H9 (cell line): ENCODE data around the gene NCKAP5. TPM values are rescaled to one million over a fixed set of nuclear protein-coding genes. Genes with fewer than 3 reads are reported as not detected.

Experiments
- DNase-seq: peaks from one replicate; pipeline ENCODE4 v3.0.0-alpha.2; 2017
- H2AFZ ChIP-seq: one replicate; pipeline ENCODE4 v1.6.1; 2013; ENCODE audit warnings: mild to moderate bottlenecking, low read length, control low read depth, moderate library complexity
- H2AK5ac ChIP-seq: 2 replicates; pipeline ENCODE4 v1.6.1; 2013; ENCODE audit warnings: low read length, control low read depth, mixed read lengths; ENCODE audit not compliant: insufficient read length
- H2BK120ac ChIP-seq: one replicate; pipeline ENCODE4 v1.6.1; 2013; ENCODE audit warnings: low read depth, mild to moderate bottlenecking, low read length, control low read depth, inconsistent platforms; ENCODE audit not compliant: poor library complexity, severe bottlenecking
- H2BK12ac ChIP-seq: 2 replicates; pipeline ENCODE4 v1.6.1; 2013; ENCODE audit warnings: low read length, control low read depth, mixed read lengths, low read depth; ENCODE audit not compliant: insufficient read length
- H2BK15ac ChIP-seq: 2 replicates; pipeline ENCODE4 v1.6.1; 2013; ENCODE audit warnings: low read depth, low read length, control low read depth
- H2BK20ac ChIP-seq: one replicate; pipeline ENCODE4 v1.6.1; 2013; ENCODE audit warnings: low read depth, mild to moderate bottlenecking, low read length, control low read depth, inconsistent platforms; ENCODE audit not compliant: poor library complexity, severe bottlenecking
- H2BK5ac ChIP-seq: 2 replicates; pipeline ENCODE4 v1.6.1; 2013; ENCODE audit warnings: low read length, control low read depth, mixed read lengths; ENCODE audit not compliant: insufficient read length
- H3K14ac ChIP-seq: 2 replicates; pipeline ENCODE4 v1.6.1; 2013; ENCODE audit warnings: low read length, control low read depth; ENCODE audit not compliant: insufficient read depth
- H3K18ac ChIP-seq: 2 replicates; pipeline ENCODE4 v1.6.1; 2013; ENCODE audit warnings: low read depth, mild to moderate bottlenecking, mixed read lengths, low read length, control low read depth; ENCODE audit not compliant: insufficient read length
- H3K23ac ChIP-seq: 2 replicates; pipeline ENCODE4 v1.6.1; 2013; ENCODE audit warnings: low read length, control low read depth, mixed read lengths, low read depth; ENCODE audit not compliant: insufficient read length
- H3K23me2 ChIP-seq: 2 replicates; pipeline ENCODE4 v1.6.1; 2013; ENCODE audit warnings: low read depth, mild to moderate bottlenecking, mixed read lengths, low read length, control low read depth; ENCODE audit not compliant: insufficient read length, poor library complexity, severe bottlenecking
- H3K27ac ChIP-seq: 2 replicates; pipeline ENCODE4 v1.5.1; 2013; ENCODE audit warnings: low read length, control low read depth, mixed read lengths, low read depth; ENCODE audit not compliant: insufficient read length
- H3K27me3 ChIP-seq: 2 replicates; pipeline ENCODE4 v1.6.1; 2013; ENCODE audit warnings: low read length, control low read depth, inconsistent platforms; ENCODE audit not compliant: insufficient read depth
- H3K4ac ChIP-seq: 2 replicates; pipeline ENCODE4 v1.6.1; 2013; ENCODE audit warnings: low read depth, mild to moderate bottlenecking, control low read depth, inconsistent platforms, low read length, moderate library complexity
- H3K4me1 ChIP-seq: 2 replicates; pipeline ENCODE4 v1.6.1; 2013; ENCODE audit warnings: low read length, control low read depth, inconsistent platforms; ENCODE audit not compliant: insufficient read depth
- H3K4me2 ChIP-seq: 2 replicates; pipeline ENCODE4 v1.6.1; 2013; ENCODE audit warnings: low read length, control low read depth, mixed read lengths; ENCODE audit not compliant: insufficient read length, insufficient read depth
- H3K56ac ChIP-seq: 2 replicates; pipeline ENCODE4 v1.6.1; 2013; ENCODE audit warnings: low read depth, mild to moderate bottlenecking, mixed read lengths, low read length, control low read depth; ENCODE audit not compliant: insufficient read length
- H3K79me1 ChIP-seq: 2 replicates; pipeline ENCODE4 v1.6.1; 2013; ENCODE audit warnings: low read depth, mild to moderate bottlenecking, moderate library complexity, low read length, control low read depth, inconsistent platforms; ENCODE audit not compliant: insufficient read depth, poor library complexity, severe bottlenecking
- H3K79me2 ChIP-seq: 2 replicates; pipeline ENCODE4 v1.6.1; 2013; ENCODE audit warnings: low read length, control low read depth, inconsistent platforms; ENCODE audit not compliant: insufficient read depth
- H3K9ac ChIP-seq: 2 replicates; pipeline ENCODE4 v1.6.1; 2013; ENCODE audit warnings: low read length, control low read depth, mixed read lengths; ENCODE audit not compliant: insufficient read length; ENCODE audit errors: extremely low read depth
- H3K9me3 ChIP-seq: one replicate; pipeline ENCODE4 v1.6.1; 2013; ENCODE audit warnings: low read depth, low read length, inconsistent platforms; ENCODE audit not compliant: control insufficient read depth
- H3T11ph ChIP-seq: one replicate; pipeline ENCODE4 v1.6.1; 2013; ENCODE audit warnings: mild to moderate bottlenecking, low read length, control low read depth, inconsistent platforms
- H4K20me1 ChIP-seq: one replicate; pipeline ENCODE4 v1.6.1; 2013; ENCODE audit not compliant: control insufficient read depth, insufficient read length, insufficient read depth
- H4K5ac ChIP-seq: 2 replicates; pipeline ENCODE4 v1.6.1; 2013; ENCODE audit warnings: low read depth, mild to moderate bottlenecking, mixed read lengths, low read length, control low read depth; ENCODE audit not compliant: insufficient read length
- H4K8ac ChIP-seq: replicated peaks from 2 replicates; pipeline ENCODE4 v1.6.1; 2013; ENCODE audit warnings: low read length, control low read depth, mixed read lengths, low read depth; ENCODE audit not compliant: insufficient read length
- H4K91ac ChIP-seq: 2 replicates; pipeline ENCODE4 v1.6.1; 2013; ENCODE audit warnings: low read depth, mild to moderate bottlenecking, moderate library complexity, mixed read lengths, low read length, control low read depth; ENCODE audit not compliant: insufficient read length
- H3K27ac Mint-ChIP-seq, 3 experiments: 2 replicates in 2 of 3; 3 replicates in 1 of 3; pipeline ENCODE4 v1.8.0; 2020 to 2021; ENCODE audit warnings: mixed read lengths in 3 of 3, mild to moderate bottlenecking in 1 of 3, moderate library complexity in 1 of 3
- H3K27me3 Mint-ChIP-seq: 2 replicates; pipeline ENCODE4 v1.8.0; 2021; ENCODE audit warnings: low read depth, mild to moderate bottlenecking, moderate library complexity, mixed read lengths
- H3K36me3 Mint-ChIP-seq, 3 experiments: 2 replicates in 2 of 3; 3 replicates in 1 of 3; pipeline ENCODE4 v1.8.0; 2020 to 2021; ENCODE audit warnings: low read depth in 3 of 3, mixed read lengths in 3 of 3; ENCODE audit not compliant: insufficient read depth in 1 of 3
- H3K4me1 Mint-ChIP-seq, 2 experiments: 2 replicates each; pipeline ENCODE4 v1.8.0; 2020; ENCODE audit warnings: mixed read lengths in 2 of 2
- H3K4me3 Mint-ChIP-seq, 2 experiments: 2 replicates in 1 of 2; 3 replicates in 1 of 2; pipeline ENCODE4 v1.8.0; 2020 to 2021; ENCODE audit warnings: mild to moderate bottlenecking in 2 of 2, mixed read lengths in 2 of 2, moderate library complexity in 1 of 2
- H3K9me3 Mint-ChIP-seq, 2 experiments: 2 replicates in 1 of 2; 3 replicates in 1 of 2; pipeline ENCODE4 v1.8.0; 2020; ENCODE audit warnings: mild to moderate bottlenecking in 2 of 2, mixed read lengths in 2 of 2, moderate library complexity in 1 of 2
- whole genome bisulfite sequencing: extraction: QIAGEN DNeasy Blood & Tissue Kit; methylation state at CpG from one replicate; pipeline ENCODE4 v1.1.7; 2013; ENCODE audit warnings: missing lambda C conversion rate, low lambda C conversion rate, mixed read lengths; ENCODE audit not compliant: insufficient read length; ENCODE audit errors: extremely low coverage; 5-methylcytosine and 5-hydroxymethylcytosine counted together
- total RNA-seq: library from RNA; stranded (reverse); gene quantifications from 2 replicates; pipeline ENCODE4 v1.2.1, GENCODE V29; 2021
- TF ChIP-seq, protein P1 (sequence below): fragments of 200-600 bp; sonication (generic); conservative IDR thresholded peaks from 3 replicates; pipeline ENCODE4 v1.8.0; 2021; ENCODE audit warnings: antibody characterized with exemption, mild to moderate bottlenecking

The NCKAP5 gene
- total RNA-seq, 1 experiment from 2014 or later: 0.26 TPM

DNA sequence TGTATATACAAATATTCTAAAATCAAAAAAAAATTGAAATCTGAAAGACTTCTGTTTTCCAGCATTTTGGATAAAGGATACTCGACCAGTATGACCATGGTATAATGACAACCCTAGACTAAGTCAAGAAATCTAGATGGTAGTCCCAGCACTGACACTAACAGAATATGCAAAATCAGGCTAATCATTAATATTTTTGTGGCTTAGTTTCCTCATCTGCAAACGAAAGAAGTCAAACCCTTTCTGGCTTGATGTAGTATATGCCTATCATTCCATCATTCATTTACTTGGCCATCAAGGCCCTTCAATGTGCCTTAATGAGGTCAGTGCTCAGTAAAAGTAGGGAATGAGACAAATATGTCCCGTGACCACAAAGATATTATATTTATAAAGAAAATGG, 83.5 kb downstream of the NCKAP5 start:
- H2BK15ac ChIP-seq: no peak overlapping the region
- no CpG with 5 or more reads among the region's 3 CpGs for WGBS

More for the DNA sequence above, 83.5 kb downstream of the NCKAP5 start:
- Mint-ChIP-seq H3K27me3 (no peaks in the 10 kb centered on the region), H3K9me3 (no peaks in the 10 kb centered on the region), H3K27ac (no peak overlapping the region), H3K4me3 (no peak overlapping the region), H3K4me1 (no peaks in the 10 kb centered on the region), H3K36me3 (no peaks in the 10 kb centered on the region)
- H3K4ac ChIP-seq: no peak overlapping the region
- no peak overlapping the region for H3K14ac ChIP-seq
- no peak overlapping the region for H3K56ac ChIP-seq
- no peak overlapping the region for H3K23ac ChIP-seq
- no peaks in the 10 kb centered on the region for H3K4me1 ChIP-seq
- no peaks in the 10 kb centered on the region for H3K27me3 ChIP-seq
- H4K91ac ChIP-seq: no peak overlapping the region
- no peaks in the 10 kb centered on the region for H3K9me3 ChIP-seq
- H2BK20ac ChIP-seq: no peak overlapping the region
- no peak overlapping the region for H2AK5ac ChIP-seq
- no peak overlapping the region for H2BK5ac ChIP-seq
- H3K79me1 ChIP-seq: no peaks in the 10 kb centered on the region
- H3K4me2 ChIP-seq: no peak overlapping the region
- no peaks in the 10 kb centered on the region for H3K23me2 ChIP-seq
- H3K79me2 ChIP-seq: no peaks in the 10 kb centered on the region
- H2BK120ac ChIP-seq: no peak overlapping the region
- H2BK12ac ChIP-seq: no peak overlapping the region
- TF ChIP-seq, protein P1, sequence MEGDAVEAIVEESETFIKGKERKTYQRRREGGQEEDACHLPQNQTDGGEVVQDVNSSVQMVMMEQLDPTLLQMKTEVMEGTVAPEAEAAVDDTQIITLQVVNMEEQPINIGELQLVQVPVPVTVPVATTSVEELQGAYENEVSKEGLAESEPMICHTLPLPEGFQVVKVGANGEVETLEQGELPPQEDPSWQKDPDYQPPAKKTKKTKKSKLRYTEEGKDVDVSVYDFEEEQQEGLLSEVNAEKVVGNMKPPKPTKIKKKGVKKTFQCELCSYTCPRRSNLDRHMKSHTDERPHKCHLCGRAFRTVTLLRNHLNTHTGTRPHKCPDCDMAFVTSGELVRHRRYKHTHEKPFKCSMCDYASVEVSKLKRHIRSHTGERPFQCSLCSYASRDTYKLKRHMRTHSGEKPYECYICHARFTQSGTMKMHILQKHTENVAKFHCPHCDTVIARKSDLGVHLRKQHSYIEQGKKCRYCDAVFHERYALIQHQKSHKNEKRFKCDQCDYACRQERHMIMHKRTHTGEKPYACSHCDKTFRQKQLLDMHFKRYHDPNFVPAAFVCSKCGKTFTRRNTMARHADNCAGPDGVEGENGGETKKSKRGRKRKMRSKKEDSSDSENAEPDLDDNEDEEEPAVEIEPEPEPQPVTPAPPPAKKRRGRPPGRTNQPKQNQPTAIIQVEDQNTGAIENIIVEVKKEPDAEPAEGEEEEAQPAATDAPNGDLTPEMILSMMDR: no peak
- H4K8ac ChIP-seq: no peak overlapping the region
- no peak overlapping the region for H4K5ac ChIP-seq
- no peak for DNase-seq
- H3K18ac ChIP-seq: no peak overlapping the region
- H3K9ac ChIP-seq: no peak overlapping the region
- H3K27ac ChIP-seq: no peak overlapping the region
- H2AFZ ChIP-seq: no peak overlapping the region
- no peak overlapping the region for H3T11ph ChIP-seq
- H4K20me1 ChIP-seq: no peaks in the 10 kb centered on the region
